ENCODE results near the gene CXCR6.
"Not testable (repeated sequence)": the region's sequence is repeated elsewhere in the genome, so short reads cannot be mapped to it uniquely, and the experiment has no call there.

CXCR6 gene

GRCh38 chr3:45995236-45996192 lies 52.2 kb downstream of the CXCR6 start, which contains the start of gene FYCO1 (continued):
- TF ChIP-seq ZBTB26 (tag by site-specific recombination; optimal IDR thresholded peaks at IDR 0.05): peak; percentile 77
- no peak for TF ChIP-seq ZFP41 (tag by site-specific recombination; IDR thresholded peaks at IDR 0.05; ENCODE audit: borderline replicate concordance)
- 0 out of 2 replicates have a peak, but pooled peaks have one; percentile 38 for TF ChIP-seq ZIC2 (tag by site-specific recombination; IDR thresholded peaks at IDR 0.05)
- peak; percentile 66 for TF ChIP-seq GLIS1 (tag by site-specific recombination; IDR thresholded peaks at IDR 0.05)
- TF ChIP-seq ZEB2 (tag by site-specific recombination; IDR thresholded peaks at IDR 0.05): peak; percentile 62
- no peak for TF ChIP-seq PBX3 (CRISPR knock-in tag; IDR thresholded peaks at IDR 0.05)
- TF ChIP-seq ZNF558 (tag by site-specific recombination; IDR thresholded peaks at IDR 0.05): no peak
- peak; percentile 37; the same call in 1 of the 2 replicates for TF ChIP-seq ZNF518A (tag by site-specific recombination; conservative IDR thresholded peaks at IDR 0.05; ENCODE audit: low read depth)
- peak; percentile 64 for TF ChIP-seq SP2 (tag by site-specific recombination; IDR thresholded peaks at IDR 0.05)
- TF ChIP-seq GLIS2 (tag by site-specific recombination; IDR thresholded peaks at IDR 0.05): peak; percentile 64; the same call in 1 of the 2 replicates
- TF ChIP-seq ZSCAN30 (tag by site-specific recombination; IDR thresholded peaks at IDR 0.05): no peak
- TF ChIP-seq, protein P1, sequence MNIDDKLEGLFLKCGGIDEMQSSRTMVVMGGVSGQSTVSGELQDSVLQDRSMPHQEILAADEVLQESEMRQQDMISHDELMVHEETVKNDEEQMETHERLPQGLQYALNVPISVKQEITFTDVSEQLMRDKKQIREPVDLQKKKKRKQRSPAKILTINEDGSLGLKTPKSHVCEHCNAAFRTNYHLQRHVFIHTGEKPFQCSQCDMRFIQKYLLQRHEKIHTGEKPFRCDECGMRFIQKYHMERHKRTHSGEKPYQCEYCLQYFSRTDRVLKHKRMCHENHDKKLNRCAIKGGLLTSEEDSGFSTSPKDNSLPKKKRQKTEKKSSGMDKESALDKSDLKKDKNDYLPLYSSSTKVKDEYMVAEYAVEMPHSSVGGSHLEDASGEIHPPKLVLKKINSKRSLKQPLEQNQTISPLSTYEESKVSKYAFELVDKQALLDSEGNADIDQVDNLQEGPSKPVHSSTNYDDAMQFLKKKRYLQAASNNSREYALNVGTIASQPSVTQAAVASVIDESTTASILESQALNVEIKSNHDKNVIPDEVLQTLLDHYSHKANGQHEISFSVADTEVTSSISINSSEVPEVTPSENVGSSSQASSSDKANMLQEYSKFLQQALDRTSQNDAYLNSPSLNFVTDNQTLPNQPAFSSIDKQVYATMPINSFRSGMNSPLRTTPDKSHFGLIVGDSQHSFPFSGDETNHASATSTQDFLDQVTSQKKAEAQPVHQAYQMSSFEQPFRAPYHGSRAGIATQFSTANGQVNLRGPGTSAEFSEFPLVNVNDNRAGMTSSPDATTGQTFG (tag by site-specific recombination; IDR thresholded peaks at IDR 0.05; ENCODE audit: borderline replicate concordance): no peak
- no peak for TF ChIP-seq ZNF174 (tag by site-specific recombination; IDR thresholded peaks at IDR 0.05)

- H3K36me3 ChIP-seq (ENCODE audit: control insufficient read depth in 2 of 2, insufficient read depth in 1 of 2, low read length in 2 of 2); H3K4me1 ChIP-seq (ENCODE audit: control insufficient read depth, insufficient read depth, low read length); H3K4me3 ChIP-seq (ENCODE audit: low read depth, low read length); H3K27ac ChIP-seq (ENCODE audit: extremely low read depth, low read depth, low read length); CTCF ChIA-PET; H3K9me3 ChIP-seq (ENCODE audit: control insufficient read depth, insufficient read depth, low read depth, low read length): not testable (repeated sequence)
- POLR2A ChIA-PET: interaction anchor here (1.2 kb wide), 1 partner anchor 23 kb away, joined by 3 read pairs; no protein-coding TSS in a partner anchor
Measured at GRCh38 chr3:45997499-45997898, 54.2 kb downstream of the CXCR6 start.
